IMR-90 (cell line): Measurements from ENCODE around the gene GLIS1. TPM values are rescaled to one million over a fixed set of nuclear protein-coding genes. Genes with fewer than 3 reads are reported as not detected.

Experiments
- ATAC-seq: fragments of 200-7000 bp; cut with Tn5 transposase; 2 replicates; pipeline ENCODE4 v1.9.1; 2020; ENCODE audit warnings: low read depth, mild to moderate bottlenecking, moderate library complexity
- BruUV-seq: library from RNA; stranded (reverse); fragments of 400-500 nt; replicated peaks from 2 replicates; lab custom pipeline; 2021; lab: Mats Ljungman, UMichigan
- CTCF ChIA-PET: fragments of 300-600 bp; formaldehyde crosslinking; extraction: SDS; loops from one replicate; lab custom pipeline; 2021; ENCODE audit warnings: antibody characterized with exemption; lab: Yijun Ruan, JAX
- POLR2A ChIA-PET: fragments of 300-600 bp; sonication (Branson Sonifier 250); formaldehyde crosslinking; loops from one replicate; lab custom pipeline; 2022; ENCODE audit warnings: antibody characterized with exemption; ENCODE audit not compliant: unreplicated experiment; lab: Charles Lee
- DNase-seq: peaks from one replicate; pipeline ENCODE4 v3.0.0; 2013
- H2AFZ ChIP-seq: replicated peaks from 2 replicates; pipeline ENCODE3; 2013; ENCODE audit warnings: low read length, mild to moderate bottlenecking; ENCODE audit not compliant: poor library complexity
- H2AK5ac ChIP-seq: 2 replicates; pipeline ENCODE4 v1.6.1; 2013; ENCODE audit warnings: low read depth, low read length, inconsistent platforms
- H2AK9ac ChIP-seq: replicated peaks from 2 replicates; pipeline ENCODE3; 2013; ENCODE audit warnings: mild to moderate bottlenecking, low read depth, low read length, moderate library complexity; ENCODE audit not compliant: poor library complexity
- H2BK120ac ChIP-seq: 2 replicates; pipeline ENCODE4 v1.6.1; 2013; ENCODE audit warnings: low read depth, low read length, inconsistent platforms
- H2BK15ac ChIP-seq: 3 replicates; pipeline ENCODE4 v1.6.1; 2013; ENCODE audit warnings: low read depth, low read length, inconsistent platforms
- H2BK20ac ChIP-seq: 2 replicates; pipeline ENCODE4 v1.6.1; 2013; ENCODE audit warnings: low read depth, mild to moderate bottlenecking, inconsistent platforms, low read length, moderate library complexity
- H2BK5ac ChIP-seq: 2 replicates; pipeline ENCODE4 v1.6.1; 2013; ENCODE audit warnings: mild to moderate bottlenecking, low read depth, low read length, inconsistent platforms; ENCODE audit not compliant: poor library complexity, severe bottlenecking
- H3K14ac ChIP-seq: replicated peaks from 2 replicates; pipeline ENCODE4 v1.6.1; 2013; ENCODE audit warnings: low read depth, low read length, inconsistent platforms
- H3K18ac ChIP-seq: 2 replicates; pipeline ENCODE4 v1.6.1; 2013; ENCODE audit warnings: low read depth, low read length, control low read depth
- H3K23ac ChIP-seq: 2 replicates; pipeline ENCODE4 v1.6.1; 2013; ENCODE audit warnings: low read depth, low read length, inconsistent platforms
- H3K27ac ChIP-seq: 2 replicates; pipeline ENCODE4 v1.5.1; 2013; ENCODE audit warnings: mild to moderate bottlenecking, control low read depth, low read length; ENCODE audit not compliant: insufficient read depth
- H3K27me3 ChIP-seq: 2 replicates; pipeline ENCODE4 v1.6.1; 2013; ENCODE audit warnings: low read length; ENCODE audit not compliant: control insufficient read depth, insufficient read depth
- H3K36me3 ChIP-seq: 2 replicates; pipeline ENCODE4 v1.6.1; 2013; ENCODE audit warnings: low read length, mixed read lengths; ENCODE audit not compliant: control insufficient read depth, insufficient read depth
- H3K4ac ChIP-seq: 2 replicates; pipeline ENCODE4 v1.6.1; 2013; ENCODE audit warnings: low read depth, low read length, inconsistent platforms
- H3K4me1 ChIP-seq: 2 replicates; pipeline ENCODE4 v1.6.1; 2013; ENCODE audit warnings: low read length, mixed read lengths; ENCODE audit not compliant: control insufficient read depth, insufficient read depth
- H3K4me2 ChIP-seq: 2 replicates; pipeline ENCODE4 v1.6.1; 2013; ENCODE audit warnings: low read depth, mild to moderate bottlenecking, control low read depth, low read length, moderate library complexity
- H3K4me3 ChIP-seq: 2 replicates; pipeline ENCODE4 v1.5.1; 2013; ENCODE audit warnings: low read depth, mild to moderate bottlenecking, control low read depth, low read length, moderate library complexity; ENCODE audit not compliant: insufficient read depth
- H3K56ac ChIP-seq: 2 replicates; pipeline ENCODE4 v1.6.1; 2013; ENCODE audit warnings: low read length, inconsistent platforms; ENCODE audit not compliant: insufficient read depth; ENCODE audit errors: extremely low read depth
- H3K79me1 ChIP-seq, 2 experiments: 2 replicates each; pipeline ENCODE4 v1.6.1; 2013; ENCODE audit warnings: low read length in 2 of 2, inconsistent platforms in 1 of 2, low read depth in 1 of 2
- H3K9ac ChIP-seq: 2 replicates; pipeline ENCODE4 v1.6.1; 2013; ENCODE audit warnings: low read depth, low read length, control low read depth
- H3K9me1 ChIP-seq: 2 replicates; pipeline ENCODE4 v1.6.1; 2013; ENCODE audit warnings: low read length, inconsistent platforms; ENCODE audit not compliant: insufficient read depth
- H3K9me3 ChIP-seq: 2 replicates; pipeline ENCODE4 v1.6.1; 2013; ENCODE audit warnings: low read length; ENCODE audit not compliant: control insufficient read depth, insufficient read depth
- H4K20me1 ChIP-seq: 2 replicates; pipeline ENCODE4 v1.6.1; 2013; ENCODE audit warnings: low read length, inconsistent platforms; ENCODE audit not compliant: insufficient read depth
- H4K5ac ChIP-seq: 2 replicates; pipeline ENCODE4 v1.6.1; 2013; ENCODE audit warnings: mild to moderate bottlenecking, low read depth, low read length, control low read depth
- H4K8ac ChIP-seq, 2 experiments: 2 replicates each; pipeline ENCODE4 v1.6.1; 2013; ENCODE audit warnings: low read depth in 2 of 2, low read length in 2 of 2, control low read depth in 1 of 2, inconsistent platforms in 1 of 2
- H4K91ac ChIP-seq: 2 replicates; pipeline ENCODE4 v1.6.1; 2013; ENCODE audit warnings: low read depth, low read length, inconsistent platforms; ENCODE audit not compliant: insufficient read depth
- BHLHE40 ChIP-seq: fragments of 150-350 bp; IDR thresholded peaks from 2 replicates; pipeline ENCODE4 v1.6.1; 2016; ENCODE audit warnings: mild to moderate bottlenecking, low read depth, low read length
- CHD1 ChIP-seq: IDR thresholded peaks from 2 replicates; pipeline ENCODE4 v1.6.1; 2012; ENCODE audit warnings: low read depth, low read length, improper control_type of control experiment
- FOS ChIP-seq: fragments of 150-350 bp; IDR thresholded peaks from 2 replicates; pipeline ENCODE4 v1.6.1; 2016; ENCODE audit warnings: low read depth, low read length
- MAFK ChIP-seq: IDR thresholded peaks from 2 replicates; pipeline ENCODE4 v1.6.1; 2012; ENCODE audit warnings: low read depth, low read length, improper control_type of control experiment
- RCOR1 ChIP-seq: IDR thresholded peaks from 2 replicates; pipeline ENCODE4 v1.6.1; 2012; ENCODE audit warnings: mild to moderate bottlenecking, low read length, improper control_type of control experiment; ENCODE audit not compliant: insufficient replicate concordance
- SMC3 ChIP-seq: fragments of 150-350 bp; IDR thresholded peaks from 2 replicates; pipeline ENCODE4 v1.6.1; 2016; ENCODE audit warnings: low read depth, mild to moderate bottlenecking, antibody characterized with exemption, low read length, moderate library complexity
- WGBS, 2 experiments: methylation state at CpG; one replicate each; pipeline versions ENCODE4 v1.1.5 to v1.1.7; 2013; ENCODE audit warnings: missing lambda C conversion rate in 2 of 2; ENCODE audit not compliant: insufficient read length in 1 of 2; ENCODE audit errors: extremely low coverage in 2 of 2; 5-methylcytosine and 5-hydroxymethylcytosine counted together
- dilution Hi-C: fragments of 300-500 bp; cut with HindIII; formaldehyde crosslinking; loops from one replicate; pipeline ENCODE4 v1.14.3; 2018; ENCODE audit warnings: low sequenced_read_pairs; ENCODE audit not compliant: unreplicated experiment
- in situ Hi-C: fragments of 300-500 bp; cut with MboI; formaldehyde crosslinking; loops from 3 replicates; pipeline ENCODE4 v1.14.3; 2019; ENCODE audit warnings: low sequenced_read_pairs, inconsistent platforms, mixed read lengths
- intact Hi-C: fragments of 100-400 bp; cut with micrococcal nuclease; formaldehyde crosslinking; loops from 2 replicates; pipeline ENCODE4 v1.10.0; 2022
- polyA plus RNA-seq, 3 experiments: library from polyadenylated mRNA; depleted of rRNA; stranded (reverse); fragments of >200 nt; gene quantifications; 2 replicates each; pipeline ENCODE4 v1.2.3, GENCODE V29; 2012; ENCODE audit warnings: low replicate concordance in 1 of 3
- total RNA-seq: library from RNA; depleted of rRNA; stranded (reverse); fragments of >200 nt; gene quantifications from 2 replicates; pipeline ENCODE4 v1.2.3, GENCODE V29; 2012
- TF ChIP-seq, protein P1 (sequence below): conservative IDR thresholded peaks from 2 replicates; pipeline ENCODE4 v1.5.1; 2012; ENCODE audit warnings: mild to moderate bottlenecking, low read depth, low read length, improper control_type of control experiment
- TF ChIP-seq, protein P2 (sequence below): fragments of 150-350 bp; IDR thresholded peaks from 2 replicates; pipeline ENCODE4 v1.6.1; 2017; ENCODE audit warnings: mild to moderate bottlenecking, antibody characterized with exemption, low read length, low read depth

Gene GLIS1
- total and polyA plus RNA-seq, 2 of the 4 experiments (the other 2 are of a cell fraction), result 0.18 to 2.3 TPM

DNA sequence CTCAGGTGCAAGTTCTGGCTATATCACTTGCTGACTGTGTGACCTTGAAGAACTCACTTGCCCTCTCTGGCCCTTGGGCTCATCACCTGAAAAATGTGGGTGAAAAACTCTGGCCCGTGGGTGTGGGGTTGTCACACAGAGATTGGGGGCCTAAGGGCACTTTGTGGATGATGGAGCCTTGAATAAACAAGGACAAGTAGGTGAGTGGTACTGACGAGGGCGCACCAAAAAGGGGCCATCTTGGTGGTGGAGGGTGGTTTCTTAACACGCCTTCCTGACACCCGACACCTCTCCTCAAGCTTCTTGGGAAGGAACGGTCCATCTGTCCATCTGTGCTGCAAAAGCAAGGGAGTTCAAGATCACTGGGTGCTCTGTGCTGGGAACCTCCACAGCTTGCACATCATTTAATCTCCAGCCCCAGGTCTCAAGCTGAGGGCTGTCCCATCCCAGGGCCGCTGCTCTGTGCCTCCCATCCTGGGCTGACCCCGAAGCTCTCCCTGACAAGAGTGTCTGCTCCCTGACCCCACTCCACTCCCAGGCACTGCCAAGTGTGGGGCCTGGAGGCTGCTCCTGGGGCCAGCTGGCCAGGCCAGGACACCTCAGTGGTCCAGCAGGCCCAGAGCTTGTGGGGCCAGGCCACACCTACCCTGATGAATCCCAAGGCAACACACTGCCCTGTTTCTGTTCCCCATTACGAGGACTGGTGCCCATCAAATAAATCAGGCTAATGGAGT is 97.3 kb downstream of the GLIS1 start:
- Histone ChIP-seq H3K14ac (no peak overlapping the region), H2AFZ (no peak overlapping the region), H3K79me1 (peaks cover 0 to 9% of the 10 kb centered on the region in 2 experiments; a peak in 1 of 4 replicates), H2BK15ac (no peak overlapping the region), H3K4me1 (no peaks in the 10 kb centered on the region; the same call in 1 of the 2 replicates), H2BK5ac (no peak overlapping the region), H3K4me2 (no peak overlapping the region), H3K23ac (no peak overlapping the region), H3K4ac (no peak overlapping the region), H3K36me3 (no peaks in the 10 kb centered on the region), H4K20me1 (peaks cover 14% of the 10 kb centered on the region; the same call in 1 of the 2 replicates), H3K9me1 (peaks cover 10% of the 10 kb centered on the region), H3K9ac (no peak overlapping the region), H3K4me3 (no peak overlapping the region), H3K9me3 (no peaks in the 10 kb centered on the region), H4K91ac (no peak overlapping the region), H4K5ac (no peak overlapping the region), H2AK5ac (no peak overlapping the region; the same call in none of the 2 replicates), H2AK9ac (no peak overlapping the region), H2BK120ac (no peak overlapping the region), H3K56ac (no peak overlapping the region), H3K27me3 (peaks cover 2% of the 10 kb centered on the region; the same call in 1 of the 2 replicates), H3K18ac (no peak overlapping the region), H2BK20ac (no peak overlapping the region), H4K8ac (no peak overlapping the region), H3K27ac (no peak overlapping the region)
- POLR2A ChIA-PET, result no interaction called here
- dilution Hi-C loops, result no loop called here
- ATAC-seq (no peak), DNase-seq (no peak)
- no TSS peak for BruUV-seq
- WGBS, 2 experiments, result 51% methylated on average over 2 of the region's 9 CpGs; no CpG with 5 or more reads in 1 of the 2 experiments
- TF ChIP-seq, protein P1, sequence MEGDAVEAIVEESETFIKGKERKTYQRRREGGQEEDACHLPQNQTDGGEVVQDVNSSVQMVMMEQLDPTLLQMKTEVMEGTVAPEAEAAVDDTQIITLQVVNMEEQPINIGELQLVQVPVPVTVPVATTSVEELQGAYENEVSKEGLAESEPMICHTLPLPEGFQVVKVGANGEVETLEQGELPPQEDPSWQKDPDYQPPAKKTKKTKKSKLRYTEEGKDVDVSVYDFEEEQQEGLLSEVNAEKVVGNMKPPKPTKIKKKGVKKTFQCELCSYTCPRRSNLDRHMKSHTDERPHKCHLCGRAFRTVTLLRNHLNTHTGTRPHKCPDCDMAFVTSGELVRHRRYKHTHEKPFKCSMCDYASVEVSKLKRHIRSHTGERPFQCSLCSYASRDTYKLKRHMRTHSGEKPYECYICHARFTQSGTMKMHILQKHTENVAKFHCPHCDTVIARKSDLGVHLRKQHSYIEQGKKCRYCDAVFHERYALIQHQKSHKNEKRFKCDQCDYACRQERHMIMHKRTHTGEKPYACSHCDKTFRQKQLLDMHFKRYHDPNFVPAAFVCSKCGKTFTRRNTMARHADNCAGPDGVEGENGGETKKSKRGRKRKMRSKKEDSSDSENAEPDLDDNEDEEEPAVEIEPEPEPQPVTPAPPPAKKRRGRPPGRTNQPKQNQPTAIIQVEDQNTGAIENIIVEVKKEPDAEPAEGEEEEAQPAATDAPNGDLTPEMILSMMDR, result no peak
- TF ChIP-seq MAFK (no peak), CHD1 (no peak), BHLHE40 (no peak), SMC3 (no peak), RCOR1 (no peak), FOS (no peak)
- TF ChIP-seq, protein P2, sequence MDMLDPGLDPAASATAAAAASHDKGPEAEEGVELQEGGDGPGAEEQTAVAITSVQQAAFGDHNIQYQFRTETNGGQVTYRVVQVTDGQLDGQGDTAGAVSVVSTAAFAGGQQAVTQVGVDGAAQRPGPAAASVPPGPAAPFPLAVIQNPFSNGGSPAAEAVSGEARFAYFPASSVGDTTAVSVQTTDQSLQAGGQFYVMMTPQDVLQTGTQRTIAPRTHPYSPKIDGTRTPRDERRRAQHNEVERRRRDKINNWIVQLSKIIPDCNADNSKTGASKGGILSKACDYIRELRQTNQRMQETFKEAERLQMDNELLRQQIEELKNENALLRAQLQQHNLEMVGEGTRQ, result no peak
- CTCF ChIA-PET, result no interaction called here
- intact Hi-C loops, result no loop called here
- in situ Hi-C loops, result no loop called here
